ENCODE measurements around the gene NRG3. TPM values are rescaled to one million over a fixed set of nuclear protein-coding genes. Genes with fewer than 3 reads are reported as not detected.

The NRG3 gene
- total and polyA plus RNA-seq, 7 donors: 0.03 to 0.10 TPM; not detected in 5

DNA sequence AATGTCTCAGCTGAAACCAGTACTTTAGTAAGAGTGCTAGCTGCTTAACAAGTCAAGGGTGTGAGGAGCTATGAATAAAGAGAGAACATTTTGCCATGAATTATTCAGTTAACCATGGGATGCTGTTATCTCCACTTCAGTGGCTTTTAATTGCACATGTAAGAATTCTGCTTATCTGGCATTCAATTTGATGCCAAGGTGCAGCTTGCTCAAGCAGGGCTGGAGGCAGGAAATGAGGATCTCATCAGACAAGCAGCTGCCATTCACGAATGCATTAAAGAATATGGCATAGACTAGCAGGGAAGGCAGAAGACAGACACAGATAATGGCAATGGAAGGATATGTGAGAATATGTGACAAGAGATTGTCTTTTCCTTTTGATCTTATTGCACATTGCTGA is 697.8 kb downstream of the NRG3 start:
- intact Hi-C loops (cut with DNase I): no loop called here
- no peak for DNase-seq
- TF ChIP-seq CTCF (IDR thresholded peaks at IDR 0.05): no peak
- Histone ChIP-seq H3K27ac (no peak overlapping the region), H3K36me3 (ENCODE audit: insufficient read depth in 1 of 2, low read depth in 1 of 2) (no peaks in the 10 kb centered on the region), H3K4me3 (no peak overlapping the region), H3K27me3 (ENCODE audit: insufficient read depth in 3 of 3, low read length in 2 of 3) (no peaks in the 10 kb centered on the region), H3K4me1 (no peaks in the 10 kb centered on the region), H3K9me3 (no peaks in the 10 kb centered on the region)
- WGBS, 3 donors: 65 to 69% (median 67%) methylated on average over 1 of the region's 1 CpG
- no peak for ATAC-seq

- intact Hi-C loops (cut with DNase I): no loop called here
- WGBS, 3 donors: 19 to 33% (median 27%) methylated on average over 2 of the region's 2 CpGs
- H3K27me3 ChIP-seq (ENCODE audit: insufficient read depth in 3 of 3, low read length in 2 of 3): no peaks in the 10 kb centered on the region
- H3K27ac ChIP-seq: no peak overlapping the region
- no peak for TF ChIP-seq CTCF (IDR thresholded peaks at IDR 0.05)
- no peaks in the 10 kb centered on the region for H3K4me1 ChIP-seq
- H3K4me3 ChIP-seq: no peak overlapping the region
- no peaks in the 10 kb centered on the region for H3K9me3 ChIP-seq
- H3K36me3 ChIP-seq (ENCODE audit: insufficient read depth in 1 of 2, low read depth in 1 of 2): no peaks in the 10 kb centered on the region
- DNase-seq (no peak), ATAC-seq (no peak)
Measured at GRCh38 chr10:82574081-82574480, 699.1 kb downstream of the NRG3 start.

GRCh38 chr10:82575318-82575717 is 700.3 kb downstream of the NRG3 start:
- Histone ChIP-seq H3K9me3 (no peaks in the 10 kb centered on the region), H3K36me3 (ENCODE audit: insufficient read depth in 1 of 2, low read depth in 1 of 2) (no peaks in the 10 kb centered on the region), H3K4me1 (no peaks in the 10 kb centered on the region), H3K4me3 (no peak overlapping the region), H3K27me3 (ENCODE audit: insufficient read depth in 3 of 3, low read length in 2 of 3) (no peaks in the 10 kb centered on the region), H3K27ac (no peak overlapping the region)
- ATAC-seq (no peak), DNase-seq (no peak)
- intact Hi-C loops (cut with DNase I): no loop called here
- TF ChIP-seq CTCF (IDR thresholded peaks at IDR 0.05): no peak
- WGBS, 3 donors: 23 to 40% (median 35%) methylated on average over 3 of the region's 3 CpGs

DNA sequence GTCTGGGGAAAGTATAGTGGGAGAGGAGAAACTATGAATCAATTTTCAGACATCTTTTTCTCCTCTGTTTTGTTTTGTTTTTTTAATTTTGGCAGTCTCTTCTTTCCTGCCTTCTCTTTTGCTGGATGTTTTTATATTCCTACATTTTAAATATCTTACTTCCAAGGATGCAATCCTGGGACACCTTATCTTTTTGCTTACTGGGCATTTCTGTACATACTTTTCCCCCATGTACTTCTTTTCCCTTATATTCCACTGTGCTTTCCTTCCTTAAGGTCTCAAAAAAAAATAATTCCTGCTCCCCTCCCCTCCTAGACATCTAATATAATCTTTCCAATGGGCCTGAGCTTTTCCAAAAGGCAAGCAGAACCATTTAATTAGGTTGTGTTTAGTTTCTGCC is 701.1 kb downstream of the NRG3 start:
- H3K36me3 ChIP-seq (ENCODE audit: insufficient read depth in 1 of 2, low read depth in 1 of 2): no peaks in the 10 kb centered on the region
- TF ChIP-seq CTCF (IDR thresholded peaks at IDR 0.05): no peak
- intact Hi-C loops (cut with DNase I): no loop called here
- H3K27me3 ChIP-seq (ENCODE audit: insufficient read depth in 3 of 3, low read length in 2 of 3): no peaks in the 10 kb centered on the region
- ATAC-seq: no peak
- H3K4me1 ChIP-seq: no peaks in the 10 kb centered on the region
- no peak for DNase-seq
- H3K27ac ChIP-seq: no peak overlapping the region
- no peaks in the 10 kb centered on the region for H3K9me3 ChIP-seq
- H3K4me3 ChIP-seq: no peak overlapping the region

DNA sequence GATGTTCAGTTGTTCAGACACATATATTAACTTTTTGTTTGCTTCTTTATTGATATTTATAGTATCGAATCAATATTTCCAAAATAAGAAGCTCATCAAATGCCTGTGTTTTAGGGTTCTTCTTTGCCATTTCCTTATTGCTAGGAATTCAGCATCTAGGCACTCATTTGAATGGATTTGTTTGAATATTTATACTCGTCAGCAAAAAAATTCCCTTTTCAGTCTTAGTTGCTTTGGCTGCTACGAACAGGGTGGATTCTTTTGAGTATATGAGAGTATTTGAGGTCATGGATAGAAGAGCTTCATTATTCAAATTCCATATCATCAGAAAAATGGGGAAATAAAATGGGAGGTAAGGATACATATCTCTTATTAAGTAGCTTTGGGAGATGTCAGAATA is 706.9 kb downstream of the NRG3 start:
- ATAC-seq (no peak), DNase-seq (no peak)
- no peaks in the 10 kb centered on the region for H3K27me3 ChIP-seq (ENCODE audit: insufficient read depth in 3 of 3, low read length in 2 of 3)
- no peaks in the 10 kb centered on the region for H3K9me3 ChIP-seq
- no peak overlapping the region for H3K4me3 ChIP-seq
- TF ChIP-seq CTCF (IDR thresholded peaks at IDR 0.05): no peak
- H3K27ac ChIP-seq: no peak overlapping the region
- WGBS, 3 donors: 57 to 74% (median 65%) methylated on average over 3 of the region's 3 CpGs
- no peaks in the 10 kb centered on the region for H3K36me3 ChIP-seq (ENCODE audit: insufficient read depth in 1 of 2, low read depth in 1 of 2)
- H3K4me1 ChIP-seq: no peaks in the 10 kb centered on the region
- intact Hi-C loops (cut with DNase I): no loop called here
